ENCODE results near the gene CHCHD3. TPM values are rescaled to one million over a fixed set of nuclear protein-coding genes. Genes with fewer than 3 reads are reported as not detected.

The CHCHD3 gene
- total RNA-seq, 4 donors from 2014 or later: 40.6 to 66.6 (median 48.1) TPM

GRCh38 chr7:132750530-132751217 lies 331.2 kb downstream of the CHCHD3 start:
- no peak for TF ChIP-seq EP300 (IDR thresholded peaks at IDR 0.05)
- TF ChIP-seq CTCF (IDR thresholded peaks at IDR 0.05): no peak
- TF ChIP-seq POLR2A (IDR thresholded peaks at IDR 0.05): no peak
- no peaks in the 10 kb centered on the region for H3K9me3 ChIP-seq
- no peaks in the 10 kb centered on the region for H3K27me3 ChIP-seq
- no peak overlapping the region for H3K4me3 ChIP-seq
- 55 to 64% methylated on average over 11 of the region's 11 CpGs for WGBS, 2 donors
- H3K27ac ChIP-seq: no peak overlapping the region
- H3K4me1 ChIP-seq: peaks cover 0 to 6% (median 0%) of the 10 kb centered on the region in 4 donors
- no peak for DNase-seq (ENCODE audit: low spot score in 2 of 2)
- H3K36me3 ChIP-seq: no peaks in the 10 kb centered on the region

- Histone ChIP-seq H3K27me3 (no peaks in the 10 kb centered on the region), H3K9me3 (no peaks in the 10 kb centered on the region), H3K27ac (no peak overlapping the region), H3K36me3 (no peaks in the 10 kb centered on the region), H3K4me3 (no peak overlapping the region), H3K4me1 (peaks cover 0 to 6% (median 0%) of the 10 kb centered on the region in 4 donors)
- no peak for TF ChIP-seq EP300 (IDR thresholded peaks at IDR 0.05)
- TF ChIP-seq CTCF (IDR thresholded peaks at IDR 0.05): no peak
- no peak for TF ChIP-seq POLR2A (IDR thresholded peaks at IDR 0.05)
- no peak for DNase-seq (ENCODE audit: low spot score in 2 of 2)
- WGBS, 2 donors: 67 to 73% methylated on average over 7 of the region's 7 CpGs
Measured at GRCh38 chr7:132750096-132750495, 331.8 kb downstream of the CHCHD3 start.

- Histone ChIP-seq H3K4me1 (no peaks in the 10 kb centered on the region), H3K27ac (no peak overlapping the region), H3K4me3 (no peak overlapping the region), H3K36me3 (no peaks in the 10 kb centered on the region), H3K9me3 (peaks cover 0 to 20% (median 2%) of the 10 kb centered on the region in 4 donors), H3K27me3 (no peaks in the 10 kb centered on the region)
- TF ChIP-seq CTCF (IDR thresholded peaks at IDR 0.05) (no peak), POLR2A (IDR thresholded peaks at IDR 0.05) (no peak), EP300 (IDR thresholded peaks at IDR 0.05) (no peak)
- DNase-seq (ENCODE audit: low spot score in 2 of 2): no peak
Measured at GRCh38 chr7:132745510-132745909, 336.4 kb downstream of the CHCHD3 start.

GRCh38 chr7:132743974-132744373 lies 337.9 kb downstream of the CHCHD3 start:
- Histone ChIP-seq H3K4me1 (no peaks in the 10 kb centered on the region), H3K9me3 (peaks cover 0 to 20% (median 2%) of the 10 kb centered on the region in 4 donors), H3K27me3 (no peaks in the 10 kb centered on the region), H3K4me3 (no peak overlapping the region), H3K36me3 (no peaks in the 10 kb centered on the region), H3K27ac (no peak overlapping the region)
- DNase-seq (ENCODE audit: low spot score in 2 of 2): no peak
- 91 to 98% methylated on average over 2 of the region's 2 CpGs for WGBS, 2 donors
- TF ChIP-seq CTCF (IDR thresholded peaks at IDR 0.05): no peak

- no peaks in the 10 kb centered on the region for H3K27me3 ChIP-seq
- peaks cover 0 to 20% (median 2%) of the 10 kb centered on the region in 4 donors for H3K9me3 ChIP-seq
- 17 to 30% methylated on average over 4 of the region's 4 CpGs for WGBS, 2 donors
- no peak overlapping the region for H3K27ac ChIP-seq
- H3K4me3 ChIP-seq: no peak overlapping the region
- H3K36me3 ChIP-seq: no peaks in the 10 kb centered on the region
- no peaks in the 10 kb centered on the region for H3K4me1 ChIP-seq
- DNase-seq (ENCODE audit: low spot score in 2 of 2): peak in 1 of 2 donors; percentile 11
- no peak for TF ChIP-seq EP300 (IDR thresholded peaks at IDR 0.05)
- TF ChIP-seq CTCF (IDR thresholded peaks at IDR 0.05): no peak
- TF ChIP-seq POLR2A (IDR thresholded peaks at IDR 0.05): no peak
Measured at GRCh38 chr7:132742189-132742612, 339.7 kb downstream of the CHCHD3 start.

All from tibial nerve (tissue), 4 donors.